HEK293 (cell line): ENCODE measurements around the gene SPARC.

Experiments used
- HOXA7 ChIP-seq: sonication (generic); formaldehyde crosslinking; IDR thresholded peaks from 2 replicates; pipeline ENCODE4 v1.8.1; 2022; ENCODE audit warnings: missing genetic modification reagents, borderline replicate concordance
- ZNF248 ChIP-seq: fragments of 450-650 bp; formaldehyde crosslinking; IDR thresholded peaks from 2 replicates; pipeline ENCODE4 v1.5.1; 2017; ENCODE audit warnings: missing biosample characterization, missing genetic modification characterization
- ZNF701 ChIP-seq: fragments of 450-650 bp; formaldehyde crosslinking; IDR thresholded peaks from 2 replicates; pipeline ENCODE4 v1.5.1; 2016; ENCODE audit warnings: missing biosample characterization, missing genetic modification characterization
- TF ChIP-seq, protein P1 (sequence below): fragments of 450-650 bp; formaldehyde crosslinking; IDR thresholded peaks from 2 replicates; pipeline ENCODE4 v1.5.1; 2016; ENCODE audit warnings: missing biosample characterization, missing genetic modification characterization

DNA sequence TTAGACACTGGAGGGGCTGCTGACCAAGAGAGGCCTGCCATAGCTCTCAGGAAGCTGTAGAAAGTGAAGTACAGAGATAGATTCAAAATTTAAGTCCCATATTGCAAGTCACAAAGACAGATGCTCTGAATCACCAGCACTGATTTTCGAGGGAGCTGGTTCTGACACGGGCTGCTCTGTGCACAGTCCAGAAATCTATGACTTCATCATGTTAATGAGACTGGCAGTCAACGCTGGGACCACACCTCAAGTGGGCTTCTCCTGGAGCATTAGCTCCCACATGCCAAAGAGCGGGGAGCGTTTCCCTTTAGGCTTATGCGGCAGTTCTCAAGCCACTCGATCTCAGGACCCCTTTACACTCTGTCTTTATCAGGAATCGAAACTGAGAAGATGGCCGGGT, 61.4 kb downstream of the SPARC start:
- no peak for TF ChIP-seq HOXA7
- TF ChIP-seq ZNF248, result no peak
- TF ChIP-seq ZNF701 (tag by site-specific recombination), result no peak
- TF ChIP-seq, protein P1, sequence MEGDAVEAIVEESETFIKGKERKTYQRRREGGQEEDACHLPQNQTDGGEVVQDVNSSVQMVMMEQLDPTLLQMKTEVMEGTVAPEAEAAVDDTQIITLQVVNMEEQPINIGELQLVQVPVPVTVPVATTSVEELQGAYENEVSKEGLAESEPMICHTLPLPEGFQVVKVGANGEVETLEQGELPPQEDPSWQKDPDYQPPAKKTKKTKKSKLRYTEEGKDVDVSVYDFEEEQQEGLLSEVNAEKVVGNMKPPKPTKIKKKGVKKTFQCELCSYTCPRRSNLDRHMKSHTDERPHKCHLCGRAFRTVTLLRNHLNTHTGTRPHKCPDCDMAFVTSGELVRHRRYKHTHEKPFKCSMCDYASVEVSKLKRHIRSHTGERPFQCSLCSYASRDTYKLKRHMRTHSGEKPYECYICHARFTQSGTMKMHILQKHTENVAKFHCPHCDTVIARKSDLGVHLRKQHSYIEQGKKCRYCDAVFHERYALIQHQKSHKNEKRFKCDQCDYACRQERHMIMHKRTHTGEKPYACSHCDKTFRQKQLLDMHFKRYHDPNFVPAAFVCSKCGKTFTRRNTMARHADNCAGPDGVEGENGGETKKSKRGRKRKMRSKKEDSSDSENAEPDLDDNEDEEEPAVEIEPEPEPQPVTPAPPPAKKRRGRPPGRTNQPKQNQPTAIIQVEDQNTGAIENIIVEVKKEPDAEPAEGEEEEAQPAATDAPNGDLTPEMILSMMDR, result no peak
